Measurements from ENCODE around the gene C4B.
"Not testable (repeated sequence)": the region's sequence is repeated elsewhere in the genome, so short reads cannot be mapped to it uniquely, and the experiment has no call there.

C4B gene

GRCh38 chr6:32056254-32056653 is 41.7 kb downstream of the C4B start:
- no peak for DNase-seq

GRCh38 chr6:32057966-32058365 is 43.4 kb downstream of the C4B start:
- no peak for DNase-seq

GRCh38 chr6:32058511-32058963 is 43.9 kb downstream of the C4B start:
- DNase-seq: no peak

- DNase-seq: no peak
These were observed 46.5 kb downstream of the C4B start for GRCh38 chr6:32060966-32061655.

GRCh38 chr6:32064706-32065105 is 50.1 kb downstream of the C4B start:
- DNase-seq: no peak

GRCh38 chr6:32067521-32067920 is 52.9 kb downstream of the C4B start:
- not testable (repeated sequence) for DNase-seq

- DNase-seq: not testable (repeated sequence)
These were observed 53.7 kb downstream of the C4B start for GRCh38 chr6:32068315-32068714.

GRCh38 chr6:32068867-32069266 is 54.3 kb downstream of the C4B start:
- no peak for DNase-seq

GRCh38 chr6:32069460-32069859 is 54.9 kb downstream of the C4B start:
- no peak for DNase-seq

GRCh38 chr6:32069878-32070515 is 55.4 kb downstream of the C4B start:
- DNase-seq: no peak

- no peak for DNase-seq
These were observed 56.4 kb downstream of the C4B start for GRCh38 chr6:32070814-32071543.

GRCh38 chr6:32073101-32073500 is 58.5 kb downstream of the C4B start:
- DNase-seq: no peak

GRCh38 chr6:32073613-32074012 is 59.0 kb downstream of the C4B start:
- DNase-seq: no peak

GRCh38 chr6:32074996-32075532 is 60.5 kb downstream of the C4B start:
- no peak for DNase-seq

- no peak for DNase-seq
These were observed 61.2 kb downstream of the C4B start for GRCh38 chr6:32075781-32076180.

GRCh38 chr6:32076321-32076809 is 61.8 kb downstream of the C4B start:
- DNase-seq: no peak

- DNase-seq: no peak
These were observed 65.1 kb downstream of the C4B start for GRCh38 chr6:32079566-32080290.

GRCh38 chr6:32081168-32081990 is 66.8 kb downstream of the C4B start:
- no peak for DNase-seq

GRCh38 chr6:32082478-32082877 is 67.9 kb downstream of the C4B start:
- no peak for DNase-seq

GRCh38 chr6:32082935-32083334 is 68.3 kb downstream of the C4B start:
- DNase-seq: no peak

- DNase-seq: no peak
These were observed 69.5 kb downstream of the C4B start for GRCh38 chr6:32083812-32084768.
